Subcutaneous abdominal adipose tissue (tissue), 5 donors: ENCODE measurements around the gene GRHPR.
"Not testable (repeated sequence)": the region's sequence is repeated elsewhere in the genome, so short reads cannot be mapped to it uniquely, and the experiment has no call there.

ENCODE experiments used
- H3K27ac ChIP-seq: one replicate; pipeline ENCODE4 v1.7.0; 2013; ENCODE audit warnings: low read depth, mild to moderate bottlenecking, inconsistent platforms, low read length, moderate library complexity
- H3K27me3 ChIP-seq, 5 donors: one replicate each; pipeline ENCODE4 v1.7.0; 2013; ENCODE audit warnings: low read length in 5 of 5, inconsistent platforms in 1 of 5; ENCODE audit not compliant: control insufficient read depth in 5 of 5, insufficient read depth in 4 of 5
- H3K36me3 ChIP-seq, 5 donors: one replicate each; pipeline ENCODE4 v1.7.0; 2013; ENCODE audit warnings: low read length in 5 of 5; ENCODE audit not compliant: control insufficient read depth in 5 of 5, insufficient read depth in 5 of 5
- H3K4me1 ChIP-seq, 5 donors: one replicate each; pipeline ENCODE4 v1.7.0; 2013; ENCODE audit warnings: low read length in 5 of 5, mild to moderate bottlenecking in 3 of 5, moderate library complexity in 1 of 5; ENCODE audit not compliant: control insufficient read depth in 5 of 5, insufficient read depth in 5 of 5
- H3K4me3 ChIP-seq, 5 donors: one replicate each; pipeline ENCODE4 v1.7.0; 2013; ENCODE audit warnings: low read length in 5 of 5, low read depth in 1 of 5
- H3K9ac ChIP-seq, 5 donors: one replicate each; pipeline ENCODE4 v1.7.0; 2013; ENCODE audit warnings: low read length in 5 of 5, mild to moderate bottlenecking in 4 of 5, moderate library complexity in 3 of 5
- H3K9me3 ChIP-seq, 5 donors: one replicate each; pipeline ENCODE4 v1.7.0; 2013; ENCODE audit warnings: low read length in 5 of 5; ENCODE audit not compliant: control insufficient read depth in 5 of 5
- donor health status: healthy.
- donor health status: healthy.
- donor health status: healthy.
- donor health status: healthy.
- donor health status: healthy.

The GRHPR gene

GRCh38 chr9:37397948-37398347 lies 24.5 kb upstream of the GRHPR start:
- H3K9me3 ChIP-seq, H3K4me1 ChIP-seq, H3K36me3 ChIP-seq, H3K27ac ChIP-seq, H3K9ac ChIP-seq, H3K4me3 ChIP-seq, H3K27me3 ChIP-seq: not testable (repeated sequence)

GRCh38 chr9:37398464-37399025 lies 24.0 kb upstream of the GRHPR start:
- Histone ChIP-seq H3K4me3 (no peak overlapping the region), H3K9me3 (no peaks in the 10 kb centered on the region), H3K27ac (no peak overlapping the region), H3K9ac (no peak overlapping the region), H3K36me3 (no peaks in the 10 kb centered on the region), H3K4me1 (no peaks in the 10 kb centered on the region), H3K27me3 (no peaks in the 10 kb centered on the region)

GRCh38 chr9:37399336-37399735 lies 23.2 kb upstream of the GRHPR start:
- Histone ChIP-seq H3K27me3 (no peaks in the 10 kb centered on the region), H3K9me3 (no peaks in the 10 kb centered on the region), H3K36me3 (no peaks in the 10 kb centered on the region), H3K9ac (no peak overlapping the region), H3K4me1 (no peaks in the 10 kb centered on the region), H3K4me3 (no peak overlapping the region), H3K27ac (no peak overlapping the region)

DNA sequence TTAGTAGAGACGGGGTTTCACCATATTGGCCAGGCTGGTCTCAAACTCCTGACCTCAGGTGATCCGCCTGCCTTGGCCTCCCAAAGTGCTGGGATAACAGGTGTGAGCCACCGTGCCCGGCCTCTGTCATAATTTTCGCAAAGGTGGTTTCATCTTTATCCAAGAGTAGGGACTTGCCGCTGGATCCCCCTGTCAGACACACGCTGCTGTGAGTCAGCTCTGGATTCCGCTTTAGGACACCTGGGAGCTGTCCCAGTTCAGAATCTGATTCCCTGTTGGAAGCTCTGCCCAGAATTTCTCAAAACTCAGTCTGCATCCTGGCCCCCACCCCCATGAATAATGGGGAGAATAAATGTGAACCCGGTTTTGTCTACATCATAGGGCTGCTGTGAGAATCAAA lies 17.9 kb upstream of the GRHPR start:
- H3K4me3 ChIP-seq: no peak overlapping the region
- H3K27me3 ChIP-seq: no peaks in the 10 kb centered on the region
- no peak overlapping the region for H3K27ac ChIP-seq
- peaks cover 0 to 7% (median 0%) of the 10 kb centered on the region in 5 donors for H3K4me1 ChIP-seq
- H3K9me3 ChIP-seq: no peaks in the 10 kb centered on the region
- no peaks in the 10 kb centered on the region for H3K36me3 ChIP-seq
- H3K9ac ChIP-seq: no peak overlapping the region

GRCh38 chr9:37405350-37405749 lies 17.1 kb upstream of the GRHPR start:
- Histone ChIP-seq H3K4me3 (no peak overlapping the region), H3K9me3 (no peaks in the 10 kb centered on the region), H3K27me3 (no peaks in the 10 kb centered on the region), H3K9ac (no peak overlapping the region), H3K36me3 (no peaks in the 10 kb centered on the region), H3K4me1 (peaks cover 0 to 7% (median 0%) of the 10 kb centered on the region in 5 donors), H3K27ac (no peak overlapping the region)

- no peaks in the 10 kb centered on the region for H3K9me3 ChIP-seq
- H3K36me3 ChIP-seq: no peaks in the 10 kb centered on the region
- H3K9ac ChIP-seq: no peak overlapping the region
- no peaks in the 10 kb centered on the region for H3K27me3 ChIP-seq
- no peak overlapping the region for H3K27ac ChIP-seq
- H3K4me3 ChIP-seq: no peak overlapping the region
- H3K4me1 ChIP-seq: peaks cover 0 to 7% (median 0%) of the 10 kb centered on the region in 5 donors
These were observed 16.6 kb upstream of the GRHPR start for GRCh38 chr9:37405764-37406380.

DNA sequence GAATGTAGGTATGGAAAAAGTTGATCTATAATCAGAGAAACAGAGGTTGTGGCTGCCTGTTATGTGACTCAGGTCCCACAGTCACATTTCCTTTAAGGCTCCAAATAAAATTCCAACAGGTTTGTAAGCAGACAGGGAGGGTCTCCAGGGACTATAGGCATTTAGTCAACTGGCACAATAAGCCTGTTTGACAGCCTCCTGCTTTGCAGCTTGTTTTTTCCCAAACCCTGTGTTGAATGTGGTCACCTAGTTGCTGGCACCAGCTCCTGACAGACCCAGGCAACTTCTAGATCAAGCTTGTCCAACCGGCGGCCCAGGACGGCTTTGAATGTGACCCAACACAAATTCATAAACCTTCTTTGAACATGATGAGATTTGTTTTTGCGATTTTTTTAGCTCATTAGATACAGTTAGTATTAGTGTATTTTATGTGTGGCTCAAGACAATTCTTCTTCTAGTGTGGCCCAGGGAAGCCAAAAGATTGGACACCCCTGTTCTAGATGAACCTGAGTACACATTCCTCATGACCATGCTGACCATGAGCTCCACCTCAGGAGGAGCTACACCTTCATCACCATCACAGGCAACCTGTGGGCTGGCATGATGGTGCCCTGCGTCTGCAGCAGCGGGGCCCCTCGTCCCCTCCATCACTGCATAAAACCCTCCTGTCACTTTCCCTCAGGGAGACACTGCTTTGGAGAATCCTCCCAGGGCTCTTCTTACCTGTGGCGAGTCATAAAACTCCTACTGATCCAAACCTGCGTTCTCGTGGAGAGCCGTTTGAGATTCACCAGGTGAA lies 15.7 kb upstream of the GRHPR start:
- Histone ChIP-seq H3K27ac (no peak overlapping the region), H3K4me3 (no peak overlapping the region), H3K9me3 (no peaks in the 10 kb centered on the region)

GRCh38 chr9:37407468-37407867 lies 15.0 kb upstream of the GRHPR start:
- Histone ChIP-seq H3K4me3 (no peak overlapping the region), H3K9me3 (no peaks in the 10 kb centered on the region), H3K36me3 (no peaks in the 10 kb centered on the region), H3K27me3 (no peaks in the 10 kb centered on the region), H3K9ac (no peak overlapping the region), H3K27ac (no peak overlapping the region), H3K4me1 (peaks cover 0 to 7% (median 0%) of the 10 kb centered on the region in 5 donors)

More for the DNA sequence above, 15.7 kb upstream of the GRHPR start:
- H3K36me3 ChIP-seq: no peaks in the 10 kb centered on the region
- H3K9ac ChIP-seq: no peak overlapping the region
- H3K27me3 ChIP-seq: no peaks in the 10 kb centered on the region
- H3K4me1 ChIP-seq: peaks cover 0 to 7% (median 0%) of the 10 kb centered on the region in 5 donors

GRCh38 chr9:37408933-37409710 lies 13.4 kb upstream of the GRHPR start:
- Histone ChIP-seq H3K9ac (no peak overlapping the region), H3K36me3 (no peaks in the 10 kb centered on the region), H3K4me1 (peaks cover 0 to 7% (median 0%) of the 10 kb centered on the region in 5 donors), H3K27me3 (no peaks in the 10 kb centered on the region), H3K4me3 (no peak overlapping the region), H3K9me3 (no peaks in the 10 kb centered on the region), H3K27ac (no peak overlapping the region)
